OCI-LY1 (cell line): ENCODE results near the gene ELOA.
A peak's percentile ranks its signal among the peaks of the same experiment; 100 is the strongest.

Experiments
- H2AFZ ChIP-seq: fragments of 200-600 bp; sonication (generic), shearing (Covaris generic); 2 replicates; pipeline ENCODE4 v1.6.0; 2014; ENCODE audit warnings: antibody characterized with exemption, mild to moderate bottlenecking, low read length
- H3F3A ChIP-seq: fragments of 200-600 bp; sonication (generic), shearing (Covaris generic); 2 replicates; pipeline ENCODE4 v1.6.0; 2014; ENCODE audit warnings: mild to moderate bottlenecking, antibody characterized with exemption, low read length, moderate library complexity; ENCODE audit not compliant: insufficient read depth
- H3K27ac ChIP-seq: fragments of 200-600 bp; sonication (generic); 2 replicates; pipeline ENCODE4 v1.5.1; 2014; ENCODE audit warnings: low read length, mixed run types, mild to moderate bottlenecking, low read depth; ENCODE audit not compliant: poor library complexity, severe bottlenecking
- H3K27me3 ChIP-seq: fragments of 200-600 bp; sonication (generic); 2 replicates; pipeline ENCODE4 v1.6.0; 2014; ENCODE audit warnings: antibody characterized with exemption, mild to moderate bottlenecking, low read length, moderate library complexity; ENCODE audit not compliant: insufficient read depth
- H3K36me3 ChIP-seq: fragments of 200-600 bp; sonication (generic); 2 replicates; pipeline ENCODE4 v1.6.1; 2014; ENCODE audit warnings: mild to moderate bottlenecking, antibody characterized with exemption, low read length, moderate library complexity, mixed read lengths; ENCODE audit not compliant: insufficient read depth
- H3K4me1 ChIP-seq: fragments of 200-600 bp; sonication (generic); 2 replicates; pipeline ENCODE4 v1.5.1; 2014; ENCODE audit warnings: mild to moderate bottlenecking, low read length, moderate library complexity; ENCODE audit not compliant: insufficient read depth, severe bottlenecking
- H3K4me2 ChIP-seq: fragments of 200-600 bp; sonication (generic), shearing (Covaris generic); 2 replicates; pipeline ENCODE4 v1.6.1; 2014; ENCODE audit warnings: low read length
- H3K4me3 ChIP-seq: fragments of 200-600 bp; sonication (generic); 2 replicates; pipeline ENCODE4 v1.5.1; 2014; ENCODE audit warnings: low read length, low read depth, mild to moderate bottlenecking, mixed read lengths; ENCODE audit not compliant: poor library complexity, severe bottlenecking
- H3K79me2 ChIP-seq: fragments of 200-600 bp; shearing (Covaris generic); 2 replicates; pipeline ENCODE4 v1.6.1; 2016; ENCODE audit warnings: mixed run types, low read length, mixed read lengths; ENCODE audit not compliant: insufficient read depth
- H3K9ac ChIP-seq: fragments of 200-600 bp; sonication (generic), shearing (Covaris generic); 2 replicates; pipeline ENCODE4 v1.6.1; 2014; ENCODE audit warnings: mild to moderate bottlenecking, low read length, mixed read lengths
- H3K9me2 ChIP-seq: fragments of 200-600 bp; sonication (generic), shearing (Covaris generic); 2 replicates; pipeline ENCODE4 v1.6.1; 2014; ENCODE audit warnings: low read depth, mild to moderate bottlenecking, low read length, mixed read lengths
- H3K9me3 ChIP-seq: fragments of 200-600 bp; shearing (Covaris generic); 2 replicates; pipeline ENCODE4 v1.6.1; 2014; ENCODE audit warnings: low read length, mixed read lengths
- H4K20me1 ChIP-seq: fragments of 200-600 bp; sonication (generic), shearing (Covaris generic); 2 replicates; pipeline ENCODE4 v1.6.0; 2016; ENCODE audit warnings: mild to moderate bottlenecking, low read length; ENCODE audit not compliant: insufficient read depth
- CTCF ChIP-seq: fragments of 200-600 bp; sonication (generic), shearing (Covaris generic); IDR thresholded peaks from 2 replicates; pipeline ENCODE4 v1.5.1; 2017; ENCODE audit warnings: mild to moderate bottlenecking, antibody characterized with exemption, low read length, moderate library complexity, mixed read lengths
- EZH2 ChIP-seq: fragments of 200-600 bp; sonication (generic), shearing (Covaris generic); IDR thresholded peaks from 2 replicates; pipeline ENCODE4 v1.8.0; 2017; ENCODE audit warnings: borderline replicate concordance, mixed run types, mild to moderate bottlenecking, antibody characterized with exemption, low read length, moderate library complexity, mixed read lengths

The ELOA gene

GRCh38 chr1:23768733-23769132, 25.5 kb downstream of the ELOA start:
- Histone ChIP-seq H3K4me2 (no peak overlapping the region), H3K9ac (no peak overlapping the region), H3K27ac (no peak overlapping the region), H3K27me3 (no peaks in the 10 kb centered on the region), H3F3A (0 out of 2 replicates have a peak, but pooled peaks cover 4% of the 10 kb centered on the region), H4K20me1 (no peaks in the 10 kb centered on the region), H3K79me2 (no peaks in the 10 kb centered on the region), H3K9me2 (no peaks in the 10 kb centered on the region), H3K4me1 (peaks cover 21% of the 10 kb centered on the region), H3K4me3 (no peak overlapping the region), H3K36me3 (peaks cover 37% of the 10 kb centered on the region), H3K9me3 (no peaks in the 10 kb centered on the region), H2AFZ (no peak overlapping the region)
- TF ChIP-seq EZH2 = no peak
- no peak for TF ChIP-seq CTCF

GRCh38 chr1:23772049-23772853, 29.0 kb downstream of the ELOA start:
- TF ChIP-seq EZH2 (no peak), CTCF (peak; percentile 94)
- peak overlapping the region; percentile 80 for H3K4me2 ChIP-seq
- no peak overlapping the region for H2AFZ ChIP-seq
- H3K9me2 ChIP-seq = no peaks in the 10 kb centered on the region
- H3K27ac ChIP-seq = peak overlapping the region; percentile 53
- 0 out of 2 replicates have a peak, but pooled peaks cover 4% of the 10 kb centered on the region for H3F3A ChIP-seq
- H3K36me3 ChIP-seq = peaks cover 20% of the 10 kb centered on the region; the same call in 1 of the 2 replicates
- H3K4me3 ChIP-seq = peak overlapping the region; percentile 30
- no peaks in the 10 kb centered on the region for H4K20me1 ChIP-seq
- H3K27me3 ChIP-seq = no peaks in the 10 kb centered on the region
- no peaks in the 10 kb centered on the region for H3K79me2 ChIP-seq
- no peaks in the 10 kb centered on the region for H3K9me3 ChIP-seq
- peak overlapping the region; percentile 49 for H3K9ac ChIP-seq
- H3K4me1 ChIP-seq = peaks cover 39% of the 10 kb centered on the region

DNA sequence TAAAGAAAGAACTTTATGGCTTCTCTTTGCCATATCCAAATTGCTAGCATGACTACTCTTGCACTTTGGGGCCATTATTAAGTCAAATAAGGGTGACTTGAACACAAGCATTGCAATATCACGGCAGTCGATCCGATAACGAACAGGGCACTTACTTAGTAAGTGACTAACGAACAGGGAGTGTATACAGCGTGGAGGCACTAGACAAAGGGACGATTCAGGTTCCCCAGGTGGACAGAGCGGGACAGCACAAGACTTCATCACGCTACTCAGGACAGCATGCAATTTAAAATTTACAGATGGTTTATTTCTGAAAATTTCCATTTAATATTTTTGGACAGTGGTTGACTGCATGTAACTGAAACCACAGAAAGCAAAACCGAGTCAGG, 29.6 kb downstream of the ELOA start:
- Histone ChIP-seq H3K27ac (peak overlapping the region; percentile 53), H3K9ac (peak overlapping the region; percentile 49), H3K27me3 (no peaks in the 10 kb centered on the region), H2AFZ (no peak overlapping the region), H3K36me3 (peaks cover 15% of the 10 kb centered on the region; the same call in 1 of the 2 replicates), H3K9me3 (no peaks in the 10 kb centered on the region), H3K9me2 (no peaks in the 10 kb centered on the region), H3K4me3 (peak overlapping the region; percentile 30), H4K20me1 (no peaks in the 10 kb centered on the region), H3K4me1 (peaks cover 44% of the 10 kb centered on the region), H3K4me2 (peak overlapping the region; percentile 80), H3K79me2 (0 out of 2 replicates have a peak, but pooled peaks cover 3% of the 10 kb centered on the region), H3F3A (0 out of 2 replicates have a peak, but pooled peaks cover 4% of the 10 kb centered on the region)
- TF ChIP-seq EZH2 = no peak
- no peak for TF ChIP-seq CTCF
